B cell (primary cell): ENCODE data around the gene TRAPPC1. TPM values are rescaled to one million over a fixed set of nuclear protein-coding genes. Genes with fewer than 3 reads are reported as not detected.

Source experiments
- ATAC-seq: fragments of 200-7000 bp; cut with Tn5 transposase; one replicate; pipeline ENCODE4 v1.10.0; 2021; ENCODE audit warnings: low read depth, mild to moderate bottlenecking, moderate number of reproducible peaks, moderate library complexity
- CTCF ChIA-PET: fragments of 350-600 bp; sonication (Branson Sonifier 250); formaldehyde crosslinking; loops from one replicate; lab custom pipeline; 2021; ENCODE audit warnings: antibody characterized with exemption, inconsistent platforms; lab: Charles Lee
- POLR2A ChIA-PET: fragments of 350-600 bp; sonication (Branson Sonifier 250); formaldehyde crosslinking; loops from one replicate; lab custom pipeline; 2021; ENCODE audit warnings: antibody characterized with exemption; lab: Charles Lee
- DNase-seq: peaks from one replicate; pipeline ENCODE4 v3.0.0; 2013
- H2AFZ ChIP-seq: 2 replicates; pipeline ENCODE4 v1.6.1; 2012; ENCODE audit warnings: mild to moderate bottlenecking, low read depth, low read length; ENCODE audit not compliant: insufficient read depth, poor library complexity, severe bottlenecking
- H3K27ac ChIP-seq, 2 donors: 1 replicate in 1 of 2; 2 replicates in 1 of 2; pipeline ENCODE4 v1.5.1; 2012 to 2013; ENCODE audit warnings: low read length in 2 of 2, mild to moderate bottlenecking in 2 of 2, moderate library complexity in 1 of 2
- H3K27me3 ChIP-seq, 4 experiments: fragments of 200-600 bp in 1 of 4; sonication (generic) in 1 of 4; replicated peaks in 1 of 4; 1 replicate in 2 of 4; 2 replicates in 2 of 4; pipeline versions ENCODE4 v1.6.1 to v1.7.0; 2013 to 2016; ENCODE audit warnings: low read length in 3 of 4, mild to moderate bottlenecking in 2 of 4, mixed read lengths in 1 of 4, moderate library complexity in 1 of 4; ENCODE audit not compliant: insufficient read depth in 4 of 4, control insufficient read depth in 3 of 4; ENCODE audit errors: control extremely low read depth in 1 of 4
- H3K36me3 ChIP-seq, 2 experiments: replicated peaks in 1 of 2; 1 replicate in 1 of 2; 2 replicates in 1 of 2; pipeline versions ENCODE4 v1.6.1 to v1.7.1; 2013; ENCODE audit warnings: low read length in 1 of 2; ENCODE audit not compliant: insufficient read depth in 2 of 2, control insufficient read depth in 1 of 2; ENCODE audit errors: control extremely low read depth in 1 of 2, extremely low read depth in 1 of 2
- H3K4me1 ChIP-seq, 2 donors: fragments of 200-600 bp in 1 of 2; sonication (generic) in 1 of 2; 1 replicate in 1 of 2; 2 replicates in 1 of 2; pipeline versions ENCODE4 v1.5.1 to v1.6.1; 2013 to 2017; ENCODE audit warnings: low read length in 2 of 2; ENCODE audit not compliant: control insufficient read depth in 2 of 2, insufficient read depth in 2 of 2
- H3K4me2 ChIP-seq: replicated peaks from 2 replicates; pipeline ENCODE3; 2012; ENCODE audit warnings: mild to moderate bottlenecking, low read depth, low read length; ENCODE audit not compliant: poor library complexity, severe bottlenecking
- H3K4me3 ChIP-seq, 5 experiments: fragments of 200-600 bp in 1 of 5; sonication (generic) in 1 of 5; 1 replicate in 3 of 5; 2 replicates in 2 of 5; pipeline versions ENCODE4 v1.5.1 to v1.7.0; 2011 to 2016; ENCODE audit warnings: low read length in 4 of 5, mild to moderate bottlenecking in 4 of 5, low read depth in 2 of 5, control low read depth in 1 of 5, moderate library complexity in 1 of 5; ENCODE audit not compliant: insufficient read depth in 1 of 5; ENCODE audit errors: control extremely low read depth in 1 of 5, extremely low read depth in 1 of 5
- H3K79me2 ChIP-seq: fragments of 200-600 bp; sonication (generic); one replicate; pipeline ENCODE4 v1.6.0; 2016; ENCODE audit warnings: low read length; ENCODE audit not compliant: control insufficient read depth, insufficient read depth
- H3K9ac ChIP-seq: fragments of 200-600 bp; sonication (generic); 2 replicates; pipeline ENCODE4 v1.6.1; 2017; ENCODE audit warnings: mild to moderate bottlenecking, low read length, moderate library complexity
- H3K9me3 ChIP-seq, 3 donors: one replicate each; pipeline versions ENCODE4 v1.6.1 to v1.7.1; 2013; ENCODE audit warnings: low read length in 2 of 3; ENCODE audit not compliant: control insufficient read depth in 2 of 3, insufficient read depth in 1 of 3; ENCODE audit errors: control extremely low read depth in 1 of 3
- H4K20me1 ChIP-seq: 2 replicates; pipeline ENCODE4 v1.6.0; 2012; ENCODE audit warnings: mild to moderate bottlenecking, low read length; ENCODE audit not compliant: insufficient read depth, control insufficient read depth, poor library complexity, severe bottlenecking
- H3K27ac Mint-ChIP-seq: one replicate; pipeline ENCODE4 v1.8.0; 2021; ENCODE audit warnings: mixed read lengths
- H3K27me3 Mint-ChIP-seq: one replicate; pipeline ENCODE4 v1.8.0; 2021; ENCODE audit warnings: mixed read lengths
- H3K4me1 Mint-ChIP-seq: one replicate; pipeline ENCODE4 v1.8.0; 2021; ENCODE audit warnings: mixed read lengths
- H3K4me3 Mint-ChIP-seq: one replicate; pipeline ENCODE4 v1.8.0; 2021; ENCODE audit warnings: mixed read lengths
- H3K9me3 Mint-ChIP-seq: one replicate; pipeline ENCODE4 v1.8.0; 2022; ENCODE audit warnings: mixed read lengths; ENCODE audit not compliant: insufficient read depth
- CTCF ChIP-seq: fragments of 200-600 bp; IDR thresholded peaks from one replicate; pipeline ENCODE4 v1.8.0; 2022; ENCODE audit warnings: antibody characterized with exemption, mild to moderate bottlenecking
- EZH2 ChIP-seq: IDR thresholded peaks from 2 replicates; pipeline ENCODE4 v1.6.1; 2012; ENCODE audit warnings: borderline replicate concordance, low read depth, mild to moderate bottlenecking, moderate library complexity, low read length; ENCODE audit not compliant: insufficient read depth, poor library complexity, severe bottlenecking
- WGBS: methylation state at CpG from one replicate; pipeline ENCODE4 v1.1.5; 2013; ENCODE audit warnings: missing lambda C conversion rate; ENCODE audit not compliant: insufficient coverage; 5-methylcytosine and 5-hydroxymethylcytosine counted together
- intact Hi-C: fragments of 100-400 bp; cut with micrococcal nuclease; formaldehyde crosslinking; loops from one replicate; pipeline ENCODE4 v1.10.0; 2022
- polyA plus RNA-seq: library from polyadenylated mRNA; depleted of rRNA; stranded (reverse); fragments of >200 nt; gene quantifications from 2 replicates; pipeline ENCODE4 v1.2.3, GENCODE V29; 2012
- total RNA-seq, 2 donors: library from RNA; stranded (reverse); fragments of 120-200 nt in 1 of 2; gene quantifications; 1 replicate in 1 of 2; 2 replicates in 1 of 2; pipeline versions ENCODE4 v1.2.3 to v1.2.4, GENCODE V29; 2013 to 2022

Gene TRAPPC1
- total and polyA plus RNA-seq, 2 donors (not counting 1 experiment from before 2014, with no cell fraction given), result 118 to 173 TPM

DNA sequence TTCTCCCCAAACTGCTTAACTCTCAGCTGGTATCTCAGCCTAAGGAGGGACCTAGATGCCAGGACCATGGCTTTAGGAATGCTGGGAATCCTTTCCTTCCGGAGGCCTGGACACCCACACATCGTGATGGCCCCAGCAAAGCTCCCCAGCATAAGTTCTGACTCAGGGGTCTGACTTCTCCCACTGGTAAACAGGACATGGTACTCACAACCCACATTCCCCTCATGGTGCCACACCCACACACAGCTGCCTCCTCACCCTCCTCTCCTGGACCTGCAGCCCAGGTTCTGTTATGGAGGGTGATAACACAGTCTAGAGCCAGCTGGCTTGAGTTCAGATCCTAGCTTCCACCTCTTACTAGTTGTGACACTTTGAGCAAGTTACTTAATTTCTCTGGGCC is 14.9 kb downstream of the TRAPPC1 start:
- ChIA-PET CTCF (interaction anchor here (0.6 to 16.7 kb wide), 10 partner anchors 15 to 292 kb away, joined by 3 to 284 read pairs (median 8); partner anchors contain the start of genes CNTROB, KCNAB3, TRAPPC1 and WRAP53), POLR2A (interaction anchor here (0.5 to 2.0 kb wide), 5 partner anchors 12 to 73 kb away, joined by 4 to 21 read pairs (median 5); partner anchors contain the start of genes CNTROB and TRAPPC1)
- Histone ChIP-seq H3K9ac (no peak overlapping the region), H3K27me3 (no peaks in the 10 kb centered on the region), H3K4me2 (peak overlapping the region; percentile 94), H4K20me1 (no peaks in the 10 kb centered on the region), H3K9me3 (no peaks in the 10 kb centered on the region), H3K27ac (no peak overlapping the region), H2AFZ (peak overlapping the region; percentile 98), H3K4me3 (no peak overlapping the region), H3K79me2 (no peaks in the 10 kb centered on the region), H3K4me1 (peaks cover 16 to 20% of the 10 kb centered on the region in 2 donors), H3K36me3 (peaks cover 0 to 4% of the 10 kb centered on the region in 2 experiments)
- Mint-ChIP-seq H3K4me3 (peak overlapping the region; percentile 93), H3K27me3 (no peaks in the 10 kb centered on the region), H3K4me1 (peaks cover 24% of the 10 kb centered on the region), H3K9me3 (no peaks in the 10 kb centered on the region), H3K27ac (peak overlapping the region; percentile 85)
- no peak for DNase-seq
- 87% methylated on average over 2 of the region's 2 CpGs for WGBS
- intact Hi-C loops, result loop anchor here (5.0 kb wide), 1 partner anchor 60 kb away; the partner anchor contains the start of genes CYB5D1, NAA38 and TMEM88
- no peak for ATAC-seq
- TF ChIP-seq CTCF (no peak), EZH2 (no peak)

DNA sequence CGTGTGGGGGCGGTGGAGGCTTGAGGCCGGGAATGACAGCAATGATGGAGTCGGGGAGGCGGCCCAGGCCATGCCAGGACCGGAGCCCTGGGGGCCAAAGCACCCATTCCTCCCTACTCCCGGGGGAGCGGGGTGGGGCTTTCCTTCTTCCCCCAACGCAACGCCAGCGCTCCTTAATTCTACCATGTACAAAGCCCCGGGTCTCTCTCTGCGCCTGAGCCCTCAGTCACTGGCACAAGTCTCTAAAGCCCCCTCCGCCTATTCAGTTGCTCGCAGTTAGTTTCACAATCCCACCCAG is 15.4 kb downstream of the TRAPPC1 start:
- TF ChIP-seq CTCF (no peak), EZH2 (no peak)
- Histone ChIP-seq H3K4me2 (peak overlapping the region; percentile 94), H3K27me3 (no peaks in the 10 kb centered on the region), H3K4me3 (peak overlapping the region in 4 of 5 experiments; percentile 57 to 78 (median 76)), H3K4me1 (peaks cover 16 to 20% of the 10 kb centered on the region in 2 donors), H3K27ac (peak overlapping the region; percentile 67 to 75), H2AFZ (peak overlapping the region; percentile 98), H3K9ac (peak overlapping the region; percentile 84), H3K79me2 (no peaks in the 10 kb centered on the region), H3K36me3 (peaks cover 2 to 8% of the 10 kb centered on the region in 2 experiments), H3K9me3 (no peaks in the 10 kb centered on the region), H4K20me1 (no peaks in the 10 kb centered on the region)
- CTCF ChIA-PET, result interaction anchor here (0.6 to 16.7 kb wide), 21 partner anchors 15 to 379 kb away, joined by 3 to 284 read pairs (median 4); partner anchors contain the start of genes CNTROB, KCNAB3, SLC25A35 and TRAPPC1
- POLR2A ChIA-PET, result interaction anchor here (1.0 to 2.0 kb wide), 6 partner anchors 12 to 332 kb away, joined by 3 to 21 read pairs (median 4); partner anchors contain the start of genes CNTROB, CTC1, NAA38 and TRAPPC1
- H3K4me1 Mint-ChIP-seq, result peaks cover 24% of the 10 kb centered on the region
- no peaks in the 10 kb centered on the region for H3K9me3 Mint-ChIP-seq
- ATAC-seq (no peak), DNase-seq (no peak)
- peak overlapping the region; percentile 93 for H3K4me3 Mint-ChIP-seq
- H3K27me3 Mint-ChIP-seq, result no peaks in the 10 kb centered on the region
- intact Hi-C loops, result loop anchor here (5.0 kb wide), 1 partner anchor 59 kb away; the partner anchor contains the start of genes CYB5D1, NAA38 and TMEM88
- WGBS, result 66% methylated on average over 13 of the region's 15 CpGs
- H3K27ac Mint-ChIP-seq, result peak overlapping the region; percentile 85
